Thoracic aorta (tissue), 2 donors: ENCODE results near the gene VWA2. TPM values are rescaled to one million over a fixed set of nuclear protein-coding genes. Genes with fewer than 3 reads are reported as not detected.

ENCODE experiments used
- ATAC-seq: fragments of 150-250 bp; one replicate; pipeline ENCODE4 v1.8.0; 2017; ENCODE audit warnings: low read depth; ENCODE audit not compliant: insufficient number of reproducible peaks, low FRiP score
- DNase-seq: peaks from one replicate; pipeline ENCODE4 v3.0.0-alpha.2; 2020; ENCODE audit warnings: low spot score
- H3K27ac ChIP-seq, 2 donors: fragments of 200-600 bp; sonication (generic); 1 replicate in 1 of 2; 2 replicates in 1 of 2; pipeline ENCODE4 v1.5.1; 2016; ENCODE audit warnings: mild to moderate bottlenecking in 2 of 2, moderate library complexity in 2 of 2
- H3K27me3 ChIP-seq: fragments of 200-600 bp; sonication (generic); replicated peaks from 2 replicates; pipeline ENCODE4 v1.6.0; 2016; ENCODE audit warnings: mild to moderate bottlenecking; ENCODE audit not compliant: insufficient read depth
- H3K36me3 ChIP-seq: fragments of 200-600 bp; sonication (generic); one replicate; pipeline ENCODE4 v1.5.1; 2016
- H3K4me1 ChIP-seq, 2 donors: fragments of 200-600 bp; sonication (generic); 1 replicate in 1 of 2; 2 replicates in 1 of 2; pipeline versions ENCODE4 v1.5.1 to v1.6.0; 2016; ENCODE audit warnings: low read depth in 2 of 2, mild to moderate bottlenecking in 1 of 2; ENCODE audit not compliant: control insufficient read depth in 1 of 2
- H3K4me3 ChIP-seq: fragments of 200-600 bp; sonication (generic); 2 replicates; pipeline ENCODE4 v1.5.1; 2016; ENCODE audit warnings: mild to moderate bottlenecking
- H3K9me3 ChIP-seq: fragments of 200-600 bp; sonication (generic); 2 replicates; pipeline ENCODE4 v1.5.1; 2016
- total RNA-seq, 2 donors: library from RNA; depleted of rRNA; stranded (reverse); fragments of >200 nt; gene quantifications; one replicate each; pipeline versions ENCODE4 v1.1.0 to v1.2.3, GENCODE V29; 2016
- TF ChIP-seq, protein P1 (sequence below): fragments of 200-600 bp; sonication (generic); IDR thresholded peaks from one replicate; pipeline ENCODE4 v1.5.1; 2019; ENCODE audit warnings: antibody characterized with exemption

Gene VWA2
- total RNA-seq, 2 donors from 2014 or later: 0.28 TPM; not detected in 1

DNA sequence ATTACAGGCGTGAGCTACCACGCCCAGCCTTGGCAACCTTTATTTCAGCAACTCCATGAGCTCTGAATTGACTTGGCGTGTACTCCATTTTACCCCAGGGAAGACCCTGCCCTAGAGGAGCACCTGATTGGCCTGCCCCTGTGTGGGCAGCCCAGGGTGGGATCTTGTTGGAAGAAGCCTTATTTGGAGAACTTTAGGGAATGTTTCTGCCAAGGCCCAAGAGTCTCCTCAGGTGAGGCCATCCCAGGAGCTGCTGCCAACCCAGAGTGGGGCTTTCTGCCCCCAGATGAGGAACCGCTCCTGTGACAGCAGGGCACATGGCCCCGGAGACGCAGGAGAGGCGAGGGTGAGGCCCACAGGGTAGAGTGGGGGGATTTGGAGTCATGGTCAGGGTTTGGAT is 42.0 kb downstream of the VWA2 start:
- Histone ChIP-seq H3K9me3 (no peaks in the 10 kb centered on the region), H3K27ac (no peak overlapping the region), H3K4me3 (no peak overlapping the region), H3K27me3 (no peaks in the 10 kb centered on the region), H3K36me3 (no peaks in the 10 kb centered on the region), H3K4me1 (no peaks in the 10 kb centered on the region)
- no peak for DNase-seq
- TF ChIP-seq, protein P1, sequence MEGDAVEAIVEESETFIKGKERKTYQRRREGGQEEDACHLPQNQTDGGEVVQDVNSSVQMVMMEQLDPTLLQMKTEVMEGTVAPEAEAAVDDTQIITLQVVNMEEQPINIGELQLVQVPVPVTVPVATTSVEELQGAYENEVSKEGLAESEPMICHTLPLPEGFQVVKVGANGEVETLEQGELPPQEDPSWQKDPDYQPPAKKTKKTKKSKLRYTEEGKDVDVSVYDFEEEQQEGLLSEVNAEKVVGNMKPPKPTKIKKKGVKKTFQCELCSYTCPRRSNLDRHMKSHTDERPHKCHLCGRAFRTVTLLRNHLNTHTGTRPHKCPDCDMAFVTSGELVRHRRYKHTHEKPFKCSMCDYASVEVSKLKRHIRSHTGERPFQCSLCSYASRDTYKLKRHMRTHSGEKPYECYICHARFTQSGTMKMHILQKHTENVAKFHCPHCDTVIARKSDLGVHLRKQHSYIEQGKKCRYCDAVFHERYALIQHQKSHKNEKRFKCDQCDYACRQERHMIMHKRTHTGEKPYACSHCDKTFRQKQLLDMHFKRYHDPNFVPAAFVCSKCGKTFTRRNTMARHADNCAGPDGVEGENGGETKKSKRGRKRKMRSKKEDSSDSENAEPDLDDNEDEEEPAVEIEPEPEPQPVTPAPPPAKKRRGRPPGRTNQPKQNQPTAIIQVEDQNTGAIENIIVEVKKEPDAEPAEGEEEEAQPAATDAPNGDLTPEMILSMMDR: no peak
- ATAC-seq: no peak

DNA sequence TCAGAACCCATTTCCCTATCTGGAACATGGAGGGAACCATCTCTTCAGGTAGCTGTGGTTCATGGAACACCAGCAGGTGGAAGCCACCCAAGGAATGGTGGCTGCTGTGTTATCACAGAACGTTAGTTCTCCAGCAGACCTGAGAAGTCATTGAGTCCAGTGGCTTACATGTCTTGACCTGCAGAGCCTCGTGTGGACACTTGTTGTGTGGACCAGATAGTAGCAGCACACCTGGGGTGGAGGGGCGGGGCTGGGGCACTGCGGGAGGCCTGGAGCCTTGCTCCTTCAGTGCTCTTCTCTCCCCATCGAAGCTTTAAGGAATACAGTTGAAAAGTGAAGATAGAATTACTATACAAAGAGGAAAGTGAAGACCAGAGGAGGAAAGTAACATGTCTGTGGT is 42.4 kb downstream of the VWA2 start:
- H3K36me3 ChIP-seq: no peaks in the 10 kb centered on the region
- H3K4me3 ChIP-seq: no peak overlapping the region
- no peaks in the 10 kb centered on the region for H3K4me1 ChIP-seq
- ATAC-seq: no peak
- TF ChIP-seq, protein P1: no peak
- no peak overlapping the region for H3K27ac ChIP-seq
- no peak for DNase-seq
- H3K27me3 ChIP-seq: no peaks in the 10 kb centered on the region
- H3K9me3 ChIP-seq: no peaks in the 10 kb centered on the region

DNA sequence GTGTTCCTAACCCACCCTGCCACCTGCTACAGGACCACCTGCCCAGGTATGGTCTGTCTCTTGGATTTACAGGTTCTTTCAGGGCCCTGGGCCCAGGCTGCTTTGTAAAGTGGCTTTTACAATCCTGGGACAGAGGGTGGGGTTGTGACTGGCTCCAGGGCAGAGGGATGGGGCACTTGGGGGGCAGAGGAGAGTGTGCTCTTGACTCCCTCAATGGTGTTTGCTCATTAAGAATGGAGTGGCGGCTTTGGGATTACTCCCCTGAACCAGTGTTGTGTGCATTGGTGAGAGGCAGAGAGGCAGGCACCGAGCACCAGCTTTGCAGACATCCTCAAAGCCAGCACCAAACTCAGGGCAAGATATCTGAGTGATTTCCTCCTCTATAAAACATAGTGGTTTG is 43.5 kb downstream of the VWA2 start:
- H3K4me3 ChIP-seq: no peak overlapping the region
- ATAC-seq (no peak), DNase-seq (no peak)
- H3K4me1 ChIP-seq: no peaks in the 10 kb centered on the region
- TF ChIP-seq, protein P1: no peak
- H3K27me3 ChIP-seq: no peaks in the 10 kb centered on the region
- no peaks in the 10 kb centered on the region for H3K36me3 ChIP-seq
- H3K9me3 ChIP-seq: no peaks in the 10 kb centered on the region
- H3K27ac ChIP-seq: no peak overlapping the region

DNA sequence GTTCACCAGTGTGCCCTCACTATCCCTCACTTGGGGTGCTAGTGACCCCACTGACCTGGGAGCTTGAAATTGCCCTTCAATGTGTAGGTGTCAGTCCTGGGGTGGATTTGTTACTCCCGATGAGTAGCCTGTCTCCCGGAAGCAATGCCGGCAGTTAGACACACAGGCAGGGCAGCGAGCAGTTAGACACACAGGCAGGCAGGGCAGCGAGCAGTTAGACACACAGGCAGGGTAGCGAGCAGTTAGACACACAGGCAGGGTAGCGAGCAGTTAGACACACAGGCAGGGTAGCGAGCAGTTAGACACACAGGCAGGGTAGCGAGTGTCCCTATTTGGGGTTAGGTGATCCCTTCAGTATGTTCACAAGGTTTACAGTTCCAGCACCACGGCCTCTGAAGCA is 44.0 kb downstream of the VWA2 start:
- Histone ChIP-seq H3K4me1 (no peaks in the 10 kb centered on the region), H3K27ac (no peak overlapping the region), H3K4me3 (no peak overlapping the region), H3K27me3 (no peaks in the 10 kb centered on the region), H3K36me3 (no peaks in the 10 kb centered on the region), H3K9me3 (no peaks in the 10 kb centered on the region)
- TF ChIP-seq, protein P1: no peak
- ATAC-seq (no peak), DNase-seq (no peak)

DNA sequence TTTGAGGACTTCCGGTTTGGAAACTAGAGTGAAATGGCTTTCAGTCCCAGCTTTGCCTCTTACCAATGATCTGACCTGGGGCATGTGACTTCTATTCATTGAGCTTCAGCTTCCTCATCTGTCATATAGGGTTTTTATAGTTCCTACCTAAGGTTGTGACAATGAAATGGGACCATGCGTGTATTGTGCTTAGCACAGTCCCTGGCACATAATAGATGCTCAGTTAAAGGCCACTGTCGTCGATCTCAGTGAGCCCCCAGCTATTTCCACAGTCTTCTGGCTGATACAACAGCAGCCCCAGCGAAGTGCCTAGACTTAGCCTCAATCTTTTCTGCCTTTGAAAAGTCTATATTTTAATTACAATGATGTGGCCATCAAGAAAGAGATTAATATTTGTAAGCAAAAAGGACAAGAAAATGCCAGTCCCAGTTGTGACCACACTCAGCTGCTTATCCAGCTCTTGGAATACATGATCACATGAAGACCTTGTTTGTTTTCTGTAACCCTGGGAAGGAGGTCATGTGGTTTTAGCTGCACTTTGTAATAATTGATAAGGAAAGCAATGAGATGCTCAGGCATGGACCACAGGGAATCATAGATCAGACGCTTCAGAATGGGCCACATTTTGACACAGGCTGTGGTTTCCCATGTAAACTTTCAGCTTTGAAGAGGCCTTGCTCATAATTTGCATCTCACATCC is 44.6 kb downstream of the VWA2 start:
- Histone ChIP-seq H3K4me1 (no peaks in the 10 kb centered on the region), H3K9me3 (no peaks in the 10 kb centered on the region), H3K36me3 (no peaks in the 10 kb centered on the region), H3K27ac (no peak overlapping the region), H3K27me3 (no peaks in the 10 kb centered on the region), H3K4me3 (no peak overlapping the region)
- DNase-seq (no peak), ATAC-seq (no peak)
- TF ChIP-seq, protein P1: no peak
